GM19043 (cell line): ENCODE results near the gene ATOSB.

Experiments used
- ATAC-seq: cut with Tn5 transposase; IDR thresholded peaks from one replicate; pipeline ENCODE4 v1.9.1; 2021; ENCODE audit warnings: low read depth; ENCODE audit not compliant: unreplicated experiment

Gene ATOSB

GRCh38 chr9:35059438-35059837 lies 56.2 kb downstream of the ATOSB start:
- ATAC-seq = no peak

- no peak for ATAC-seq
These were observed 58.4 kb downstream of the ATOSB start for GRCh38 chr9:35057271-35057620.

GRCh38 chr9:35056571-35057270 lies 58.9 kb downstream of the ATOSB start:
- no peak for ATAC-seq

GRCh38 chr9:35054871-35055644 lies 60.6 kb downstream of the ATOSB start:
- no peak for ATAC-seq

GRCh38 chr9:35054185-35054835 lies 61.4 kb downstream of the ATOSB start:
- no peak for ATAC-seq
